GM18507 (cell line): Measurements from ENCODE around the gene ATP13A5.

Experiments
- DNase-seq: peaks from one replicate; pipeline ENCODE4 v3.0.0; 2011; ENCODE audit warnings: low read depth; ENCODE audit not compliant: insufficient read length; ENCODE audit errors: extremely low spot score
- FAIRE-seq: peaks from 2 replicates; lab custom pipeline; 2011; peaks lifted over from hg19 to GRCh38; lab: Jason Lieb, UNC

ATP13A5 gene, protein sequence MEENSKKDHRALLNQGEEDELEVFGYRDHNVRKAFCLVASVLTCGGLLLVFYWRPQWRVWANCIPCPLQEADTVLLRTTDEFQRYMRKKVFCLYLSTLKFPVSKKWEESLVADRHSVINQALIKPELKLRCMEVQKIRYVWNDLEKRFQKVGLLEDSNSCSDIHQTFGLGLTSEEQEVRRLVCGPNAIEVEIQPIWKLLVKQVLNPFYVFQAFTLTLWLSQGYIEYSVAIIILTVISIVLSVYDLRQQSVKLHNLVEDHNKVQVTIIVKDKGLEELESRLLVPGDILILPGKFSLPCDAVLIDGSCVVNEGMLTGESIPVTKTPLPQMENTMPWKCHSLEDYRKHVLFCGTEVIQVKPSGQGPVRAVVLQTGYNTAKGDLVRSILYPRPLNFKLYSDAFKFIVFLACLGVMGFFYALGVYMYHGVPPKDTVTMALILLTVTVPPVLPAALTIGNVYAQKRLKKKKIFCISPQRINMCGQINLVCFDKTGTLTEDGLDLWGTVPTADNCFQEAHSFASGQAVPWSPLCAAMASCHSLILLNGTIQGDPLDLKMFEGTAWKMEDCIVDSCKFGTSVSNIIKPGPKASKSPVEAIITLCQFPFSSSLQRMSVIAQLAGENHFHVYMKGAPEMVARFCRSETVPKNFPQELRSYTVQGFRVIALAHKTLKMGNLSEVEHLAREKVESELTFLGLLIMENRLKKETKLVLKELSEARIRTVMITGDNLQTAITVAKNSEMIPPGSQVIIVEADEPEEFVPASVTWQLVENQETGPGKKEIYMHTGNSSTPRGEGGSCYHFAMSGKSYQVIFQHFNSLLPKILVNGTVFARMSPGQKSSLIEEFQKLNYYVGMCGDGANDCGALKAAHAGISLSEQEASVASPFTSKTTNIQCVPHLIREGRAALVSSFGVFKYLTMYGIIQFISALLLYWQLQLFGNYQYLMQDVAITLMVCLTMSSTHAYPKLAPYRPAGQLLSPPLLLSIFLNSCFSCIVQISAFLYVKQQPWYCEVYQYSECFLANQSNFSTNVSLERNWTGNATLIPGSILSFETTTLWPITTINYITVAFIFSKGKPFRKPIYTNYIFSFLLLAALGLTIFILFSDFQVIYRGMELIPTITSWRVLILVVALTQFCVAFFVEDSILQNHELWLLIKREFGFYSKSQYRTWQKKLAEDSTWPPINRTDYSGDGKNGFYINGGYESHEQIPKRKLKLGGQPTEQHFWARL

DNA sequence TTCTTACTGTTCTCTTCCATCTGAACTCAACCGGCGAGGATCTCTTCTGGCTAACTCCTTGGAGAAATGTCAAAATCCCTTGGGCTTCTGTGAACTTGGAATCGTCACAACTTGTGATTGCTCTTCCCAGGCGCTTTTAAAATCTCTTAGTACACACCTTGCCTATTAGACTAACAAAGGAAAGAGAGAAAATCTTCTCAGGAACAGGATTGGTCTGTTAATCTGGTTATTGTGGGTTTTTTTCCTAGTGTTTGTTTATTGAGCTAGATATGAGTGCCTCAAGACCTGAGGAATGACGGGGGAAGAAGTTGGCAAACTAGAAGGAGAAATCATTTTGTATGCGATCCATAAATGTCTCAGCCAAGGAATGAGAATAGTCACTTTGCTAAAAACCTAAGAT is at the start of gene ATP13A5:
Gene ATP13A5, minus strand, starts transcription at position 48 of the 400 bp plus-strand sequence. Its CDS starts 28 bp downstream, at position 20.
- FAIRE-seq = no peak
- no peak for DNase-seq

DNA sequence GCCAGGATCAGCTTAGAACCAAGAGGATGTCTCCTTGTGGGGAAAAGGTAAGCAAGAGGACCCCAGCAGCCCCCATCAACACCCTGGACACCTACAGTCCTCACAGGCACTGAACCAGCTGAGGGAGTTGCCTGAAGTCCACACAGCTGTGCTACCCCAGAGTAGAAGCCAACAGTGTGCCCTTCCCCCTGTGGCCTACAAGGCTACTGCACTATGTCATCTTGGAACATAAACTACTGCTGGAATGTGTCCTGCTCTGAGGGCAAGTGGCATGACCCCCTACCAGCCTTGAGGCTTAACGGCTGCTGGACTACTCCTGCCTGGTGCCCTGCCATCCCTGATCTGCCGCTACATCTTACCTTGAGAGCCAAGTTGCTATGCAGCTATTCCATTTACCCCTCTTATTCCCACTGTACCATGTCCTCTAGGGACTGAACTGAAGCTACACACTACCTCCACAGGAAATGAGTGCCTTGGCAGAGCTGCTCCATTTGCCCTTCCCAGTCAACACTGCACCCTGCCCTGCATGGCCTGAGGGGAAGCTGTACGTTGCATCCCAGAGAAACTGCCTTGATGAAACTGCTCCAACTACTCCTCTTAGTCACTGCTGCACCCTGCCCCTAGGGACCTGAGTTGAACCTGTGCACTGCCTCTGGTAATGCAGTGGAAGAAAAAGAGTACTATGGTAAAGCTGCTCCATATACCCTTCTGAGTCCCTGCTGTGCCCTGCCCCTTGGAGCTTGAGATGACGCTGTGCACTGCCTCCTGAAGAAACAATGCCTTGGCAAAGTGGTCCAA is 40.2 kb upstream of the ATP13A5 start:
- DNase-seq = no peak
- no peak for FAIRE-seq

DNA sequence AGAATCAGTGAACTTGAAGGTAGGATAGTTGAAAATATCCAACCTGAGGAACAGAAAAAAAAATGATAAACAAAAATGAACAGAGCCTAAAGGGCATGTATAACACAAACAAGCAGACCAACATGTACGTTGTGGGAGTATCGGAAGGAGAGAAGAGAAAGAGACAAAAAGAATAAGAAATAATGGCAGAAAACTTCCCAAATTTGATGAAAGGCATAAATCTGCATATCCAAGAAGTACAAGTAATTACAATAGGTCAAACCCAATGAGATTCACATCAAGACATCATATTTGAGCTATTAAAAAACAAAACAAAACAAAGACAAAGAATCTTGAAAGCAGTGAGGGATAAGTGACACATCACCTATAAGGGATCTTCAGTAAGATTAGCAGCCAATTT is 38.1 kb upstream of the ATP13A5 start:
- DNase-seq = no peak
- FAIRE-seq = no peak

DNA sequence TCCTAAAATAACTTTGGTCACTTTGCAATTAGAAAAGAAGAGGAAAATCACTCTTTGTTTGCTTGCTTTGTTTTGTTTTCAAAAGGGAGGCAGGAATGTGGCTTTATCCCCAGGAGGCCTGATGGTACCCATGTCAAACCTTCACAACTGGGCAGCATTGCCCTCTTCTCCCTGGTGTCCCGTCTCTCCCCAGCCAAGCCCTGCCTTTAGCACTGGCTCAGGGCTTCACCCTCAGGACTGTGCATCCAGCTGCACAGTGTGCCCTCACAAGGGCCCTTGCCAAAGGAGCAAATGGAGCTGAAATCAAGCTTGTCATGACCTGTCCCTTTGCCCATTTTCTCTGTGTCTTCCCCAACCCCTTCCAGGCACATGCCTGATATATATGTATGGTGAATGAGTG is 29.1 kb upstream of the ATP13A5 start:
- no peak for FAIRE-seq
- no peak for DNase-seq

DNA sequence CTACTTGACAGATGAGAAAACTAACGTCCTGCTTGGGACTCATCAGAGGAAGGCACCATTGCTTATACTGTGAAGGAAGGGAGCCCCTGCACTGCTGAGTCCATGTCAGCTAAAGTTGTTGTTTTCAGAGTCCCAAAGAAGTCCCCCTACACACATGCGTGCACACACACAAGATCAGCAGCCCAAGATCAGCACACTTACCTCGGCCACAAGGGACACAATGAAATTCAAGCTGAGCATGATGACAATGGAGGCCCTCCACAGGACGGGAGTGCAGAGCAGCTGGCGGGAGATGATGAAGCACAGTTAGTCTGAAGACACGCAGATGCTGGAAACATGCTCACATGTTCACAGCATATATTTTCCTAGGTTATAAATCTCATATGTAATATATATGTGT is 28.6 kb upstream of the ATP13A5 start:
- DNase-seq (no peak), FAIRE-seq (no peak)

DNA sequence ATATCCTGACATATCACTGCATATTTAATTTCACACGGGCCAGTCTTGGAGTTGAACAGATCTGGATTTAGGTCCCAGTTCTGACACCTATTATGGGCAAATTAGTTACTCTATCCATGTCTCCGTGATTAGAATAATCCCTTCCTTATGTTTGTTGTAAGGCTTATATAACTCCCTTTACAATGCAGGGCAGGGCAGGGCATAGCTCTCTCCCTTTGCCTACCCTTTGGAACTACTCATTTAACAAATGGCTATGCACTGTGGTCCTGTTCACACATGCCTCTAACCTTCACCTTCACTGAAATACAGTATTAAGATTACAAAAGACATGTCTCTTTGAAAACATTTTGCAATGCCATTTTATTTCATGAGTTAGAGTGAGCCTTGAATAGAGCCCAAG is 24.8 kb upstream of the ATP13A5 start:
- FAIRE-seq (no peak), DNase-seq (no peak)

DNA sequence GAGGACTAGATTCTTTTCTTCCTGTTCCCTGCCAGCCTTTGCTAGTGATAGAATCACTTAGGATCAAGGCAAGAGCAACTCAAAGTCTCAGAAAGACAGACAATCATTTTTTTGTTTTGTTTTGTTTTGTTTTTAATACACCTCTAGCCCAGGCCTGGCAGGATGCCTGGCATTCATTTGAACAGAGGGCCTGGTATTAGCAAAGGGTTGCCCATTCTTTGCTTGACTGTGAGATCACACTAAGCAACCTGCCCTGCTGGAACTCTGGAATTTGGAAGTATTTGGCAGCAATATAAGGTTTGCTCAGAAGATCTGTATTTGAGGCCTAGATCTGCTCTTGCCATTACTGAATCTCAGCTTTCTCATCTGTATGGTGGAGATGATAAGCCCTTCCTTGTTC is 21.8 kb upstream of the ATP13A5 start:
- FAIRE-seq (no peak), DNase-seq (no peak)

DNA sequence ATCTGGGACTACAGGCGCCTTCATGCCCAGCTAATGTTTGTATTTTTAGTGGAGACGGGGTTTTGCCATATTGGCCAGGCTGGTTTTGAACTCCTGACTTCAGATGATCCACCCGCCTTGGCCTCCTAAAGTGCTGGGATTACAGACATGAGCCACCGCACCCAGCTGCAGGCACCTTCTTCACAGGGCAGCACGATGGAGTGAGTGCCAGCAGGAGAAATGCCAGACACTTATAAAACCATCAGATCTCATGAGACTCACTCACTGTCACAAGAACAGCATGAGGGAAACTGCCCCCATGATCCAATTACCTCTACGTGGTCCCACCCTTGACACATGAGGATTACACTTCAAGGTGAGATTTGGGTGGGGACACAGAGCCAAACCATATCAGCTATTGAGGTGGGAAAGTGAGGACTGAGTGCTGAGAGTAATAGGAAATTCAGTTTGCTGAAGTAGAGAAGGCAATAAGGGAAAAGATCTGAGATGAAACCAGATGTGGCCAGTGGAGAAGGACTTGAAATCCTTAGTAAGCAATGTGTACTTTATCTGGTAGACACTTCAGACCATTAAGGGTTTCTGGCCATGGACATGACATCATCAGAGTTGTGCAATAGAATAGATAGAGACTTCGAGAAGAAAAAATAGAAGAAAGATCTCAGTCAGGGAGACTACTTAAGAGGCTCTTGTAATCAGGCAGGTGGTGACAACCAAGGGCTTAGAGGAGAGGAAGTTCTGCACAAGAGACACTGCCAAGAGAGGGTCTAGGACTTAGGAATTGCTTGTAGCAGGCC is 18.1 kb upstream of the ATP13A5 start:
- FAIRE-seq = no peak

DNA sequence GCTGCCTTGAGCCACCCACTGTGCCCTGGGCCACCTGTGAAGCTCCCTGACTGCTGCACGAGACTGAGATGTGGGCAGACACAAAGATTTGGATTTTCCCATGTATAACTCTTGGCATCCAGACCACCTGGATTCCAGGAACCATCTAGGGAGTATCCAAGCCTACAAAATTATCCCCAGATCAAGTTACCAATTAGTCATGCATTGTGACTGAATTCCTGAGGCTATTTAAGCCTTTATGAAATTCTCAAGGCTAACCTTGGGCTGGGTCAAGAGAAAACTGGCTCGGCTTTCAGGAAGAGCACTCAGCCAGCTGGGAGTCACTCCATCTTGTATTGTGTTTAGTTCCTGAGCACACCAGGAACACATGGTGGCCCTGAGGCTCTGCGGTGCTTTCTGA is 13.3 kb upstream of the ATP13A5 start:
- no peak for FAIRE-seq

More for the DNA sequence above, 18.1 kb upstream of the ATP13A5 start:
- DNase-seq = no peak

DNA sequence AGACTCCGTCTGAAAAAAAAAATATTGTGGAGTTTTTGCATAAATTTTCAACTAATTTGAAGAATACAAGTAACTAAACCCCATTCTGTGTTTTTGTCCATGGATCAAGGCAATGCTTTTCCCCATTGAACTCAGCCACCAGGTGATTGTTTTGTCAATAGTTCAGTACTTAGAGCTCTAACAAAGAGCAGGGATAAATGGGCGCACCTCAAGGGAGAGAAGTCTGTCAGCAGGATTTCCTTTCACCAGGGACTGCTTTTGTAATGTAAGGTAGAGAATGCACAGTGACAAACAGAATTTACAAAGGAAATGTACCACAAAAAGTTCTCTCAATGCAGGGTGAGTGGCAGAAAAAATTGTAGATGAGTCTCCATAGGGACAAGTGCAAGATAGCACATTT is 10.8 kb upstream of the ATP13A5 start:
- FAIRE-seq = no peak

More for the DNA sequence above, 13.3 kb upstream of the ATP13A5 start:
- no peak for DNase-seq

DNA sequence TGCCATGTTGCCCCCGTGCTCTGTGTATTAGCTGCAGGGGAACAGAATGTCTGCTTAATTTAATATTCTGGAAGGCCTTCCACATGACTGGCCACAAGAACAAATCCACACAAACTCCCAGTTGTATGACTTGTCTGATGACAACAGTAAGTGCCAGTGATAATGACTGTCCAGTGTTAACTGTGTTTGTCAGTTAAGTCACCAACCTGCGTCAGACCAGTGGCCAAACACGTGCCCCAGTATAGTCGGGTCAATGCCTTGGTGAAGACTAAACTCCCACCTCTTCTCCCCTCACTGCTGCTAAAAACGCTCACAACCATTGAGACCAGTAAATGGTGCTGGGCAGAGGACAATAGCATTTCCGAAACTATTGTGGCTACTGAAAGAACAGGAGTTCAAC is 9.8 kb upstream of the ATP13A5 start:
- FAIRE-seq = no peak
- DNase-seq = no peak

More for the DNA sequence above, 10.8 kb upstream of the ATP13A5 start:
- no peak for DNase-seq

DNA sequence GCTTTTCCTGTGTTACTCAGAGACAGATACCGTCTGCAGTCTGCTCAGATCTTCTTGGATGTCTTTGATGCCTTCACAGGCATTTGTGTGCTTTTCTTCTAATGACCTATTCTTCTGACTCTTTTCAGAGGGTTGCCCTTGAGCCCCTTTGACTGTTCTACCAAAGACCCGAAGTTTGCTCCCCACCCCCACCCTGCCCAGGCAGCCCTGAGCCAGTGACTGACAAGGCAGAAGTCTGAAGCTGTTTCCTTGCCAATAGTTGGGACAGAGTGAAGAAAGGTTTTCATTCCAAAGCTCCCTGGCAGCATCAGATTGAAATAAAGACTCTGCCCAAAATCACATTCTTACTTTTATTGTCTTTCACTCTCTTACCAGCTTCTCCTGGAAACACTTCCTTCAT is 9.0 kb upstream of the ATP13A5 start:
- DNase-seq = no peak
- FAIRE-seq = no peak

DNA sequence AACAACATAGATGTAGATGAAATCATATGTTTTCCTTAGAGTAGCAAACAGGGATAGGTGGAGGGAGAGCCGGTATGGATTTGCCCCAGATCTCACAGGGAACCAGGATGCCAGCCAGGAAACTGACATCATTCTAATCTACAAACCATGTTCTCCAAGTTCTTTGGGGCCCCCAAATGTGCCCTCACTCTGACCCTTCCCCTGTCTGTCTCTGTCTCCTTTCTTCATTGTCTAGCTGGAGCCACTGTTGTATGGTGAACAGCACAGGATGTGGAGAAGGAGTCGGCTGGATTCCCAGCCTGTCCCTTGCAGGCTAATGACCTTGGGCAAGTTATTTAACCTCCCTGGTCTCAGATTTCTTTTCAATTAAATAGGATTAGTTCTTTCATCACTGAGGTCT is 962 bp downstream of the ATP13A5 start:
- no peak for DNase-seq
- no peak for FAIRE-seq

DNA sequence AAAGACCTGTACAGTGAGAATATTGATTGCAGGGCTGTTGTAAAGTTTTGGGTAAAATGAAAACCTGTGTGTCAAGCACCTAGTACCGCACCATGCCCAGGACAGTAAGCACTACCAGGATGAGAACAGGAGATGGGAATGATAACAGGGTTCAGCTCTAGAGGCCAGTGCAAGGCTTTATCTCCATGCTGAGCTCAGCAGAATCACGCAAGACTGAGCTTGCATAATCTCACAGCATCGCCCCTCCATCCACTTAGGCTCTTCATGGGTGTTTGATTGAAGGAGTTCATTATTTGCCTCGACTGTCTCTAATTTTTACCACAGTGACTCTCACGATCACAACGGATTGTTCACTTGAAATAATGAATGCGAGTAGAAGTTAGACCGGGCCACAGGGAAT is 2.9 kb downstream of the ATP13A5 start:
- FAIRE-seq (no peak), DNase-seq (no peak)

DNA sequence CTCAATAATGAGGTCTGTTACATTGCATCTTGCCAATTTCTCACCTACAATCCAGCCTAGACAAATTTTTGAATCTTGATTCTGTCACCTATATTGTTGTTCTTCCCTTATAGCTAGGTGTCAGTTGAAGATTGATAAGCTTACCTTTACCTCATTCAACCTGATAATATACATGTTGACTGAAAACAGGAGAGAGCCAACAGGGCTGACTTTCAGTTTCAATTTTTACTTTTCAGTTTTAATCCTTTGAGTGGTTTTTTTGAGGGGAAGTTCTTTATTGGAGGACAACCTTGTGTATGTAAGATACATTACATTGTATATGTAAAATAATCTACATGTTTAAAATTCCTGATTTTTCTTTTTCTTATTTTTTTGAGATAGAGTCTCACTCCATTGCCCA is 5.8 kb downstream of the ATP13A5 start:
- FAIRE-seq (no peak), DNase-seq (no peak)

DNA sequence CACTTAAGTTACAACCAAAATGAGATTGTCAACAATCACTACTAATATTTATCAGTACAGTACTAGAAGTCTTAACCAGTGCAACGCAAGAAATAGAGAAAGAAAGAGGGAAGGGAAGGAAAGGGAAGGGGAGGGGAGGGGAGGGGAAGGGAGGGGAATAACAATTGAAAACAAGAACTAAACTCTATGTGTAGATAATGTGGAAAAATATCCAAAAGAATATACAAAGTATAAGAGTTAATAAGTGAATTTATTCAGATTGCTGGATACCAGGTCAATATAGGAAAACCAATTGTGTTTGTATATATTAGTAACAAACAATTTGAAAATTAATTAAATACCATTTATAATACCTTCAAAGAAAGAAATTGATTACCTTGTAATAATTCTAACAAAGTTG is 10.7 kb downstream of the ATP13A5 start:
- DNase-seq = no peak
- no peak for FAIRE-seq

DNA sequence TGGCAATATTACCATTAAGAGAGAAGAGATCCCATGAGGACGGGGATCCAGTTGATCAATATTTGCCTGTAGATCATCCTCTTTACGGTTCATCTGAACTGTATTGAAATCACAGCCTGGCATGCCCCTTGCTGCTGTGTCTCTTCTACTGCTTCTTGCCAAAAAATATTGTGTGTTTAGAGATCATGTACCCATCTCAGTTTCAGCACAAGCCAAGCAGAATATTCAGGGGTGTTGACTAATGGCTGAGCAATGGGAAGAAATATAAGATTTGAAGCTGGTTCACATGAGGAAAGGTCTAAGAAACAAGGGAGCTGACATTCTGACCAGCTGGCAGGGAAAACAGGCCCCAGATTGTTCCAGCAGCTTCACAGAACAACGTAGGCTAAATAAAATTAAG is 21.3 kb downstream of the ATP13A5 start:
- no peak for FAIRE-seq
- DNase-seq = no peak

DNA sequence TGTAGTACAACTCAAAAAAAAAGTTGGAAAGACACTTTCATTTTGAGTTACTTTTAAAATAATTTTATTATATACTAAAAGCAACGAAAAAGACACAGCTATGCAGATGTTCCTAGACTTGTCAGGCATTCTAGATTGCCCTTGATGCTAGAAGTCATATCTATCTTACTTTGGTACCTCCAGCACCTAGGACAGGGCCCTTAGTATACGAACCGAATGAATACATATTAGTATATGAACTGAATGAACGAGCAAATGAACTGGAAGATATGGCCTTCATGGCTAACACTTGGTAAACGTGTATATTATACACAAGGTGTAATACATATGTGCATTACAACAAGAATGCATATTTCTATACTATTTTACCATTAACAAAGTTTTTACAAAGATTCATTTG is 24.1 kb downstream of the ATP13A5 start:
- no peak for DNase-seq
- no peak for FAIRE-seq

DNA sequence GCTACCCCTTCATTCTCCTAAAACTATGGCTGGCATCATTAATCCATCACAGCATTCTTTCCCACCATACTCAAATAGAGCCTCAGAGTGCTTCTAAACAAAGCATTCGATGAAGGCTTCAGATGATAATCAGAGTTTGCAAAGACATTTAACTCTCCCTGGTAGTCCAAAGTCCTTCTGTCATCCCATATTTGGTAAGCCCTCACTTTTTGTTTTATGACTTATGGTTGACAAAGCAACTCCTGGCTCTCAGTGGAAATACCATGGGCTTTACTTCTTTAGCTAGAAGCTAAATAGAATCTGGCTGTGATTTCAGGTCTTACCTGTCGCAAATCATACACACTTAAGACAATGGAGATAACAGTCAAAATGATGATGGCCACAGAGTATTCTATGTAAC is 27.8 kb downstream of the ATP13A5 start:
- DNase-seq (no peak), FAIRE-seq (no peak)
